Kidney (tissue), 14 donors: Measurements from ENCODE around the gene MAGI1. TPM values are rescaled to one million over a fixed set of nuclear protein-coding genes. Genes with fewer than 3 reads are reported as not detected.
"Not testable (repeated sequence)": the region's sequence is repeated elsewhere in the genome, so short reads cannot be mapped to it uniquely, and the experiment has no call there.

Experiments used
- DNase-seq, 5 donors: peaks; one replicate each; pipeline ENCODE4 v3.0.0-alpha.2; 2013 to 2020
- FAIRE-seq: peaks from 2 replicates; lab custom pipeline; 2012; peaks lifted over from hg19 to GRCh38; lab: Jason Lieb, UNC
- H3K27ac ChIP-seq, 2 donors: one replicate each; pipeline ENCODE4 v1.7.0; 2013; ENCODE audit warnings: low read depth in 2 of 2, low read length in 2 of 2, inconsistent platforms in 1 of 2
- H3K27me3 ChIP-seq: one replicate; pipeline ENCODE4 v1.7.1; 2013; ENCODE audit warnings: low read length, inconsistent platforms; ENCODE audit not compliant: control insufficient read depth, insufficient read depth
- H3K36me3 ChIP-seq, 3 donors: one replicate each; pipeline versions ENCODE4 v1.7.0 to v1.7.1; 2013; ENCODE audit warnings: low read length in 3 of 3, control low read depth in 1 of 3, inconsistent platforms in 1 of 3; ENCODE audit not compliant: insufficient read depth in 3 of 3, control insufficient read depth in 2 of 3
- H3K4me1 ChIP-seq, 3 donors: one replicate each; pipeline versions ENCODE4 v1.7.0 to v1.7.1; 2013; ENCODE audit warnings: low read length in 3 of 3, inconsistent platforms in 1 of 3, low read depth in 1 of 3; ENCODE audit not compliant: control insufficient read depth in 2 of 3, insufficient read depth in 2 of 3
- H3K4me3 ChIP-seq, 3 donors: one replicate each; pipeline versions ENCODE4 v1.7.0 to v1.8.1; 2013; ENCODE audit warnings: low read length in 3 of 3, control low read depth in 1 of 3, inconsistent platforms in 1 of 3
- H3K9ac ChIP-seq, 3 donors: one replicate each; pipeline versions ENCODE4 v1.7.0 to v1.7.1; 2013; ENCODE audit warnings: low read length in 3 of 3, control low read depth in 1 of 3, inconsistent platforms in 1 of 3
- H3K9me3 ChIP-seq, 3 donors: one replicate each; pipeline versions ENCODE4 v1.7.0 to v1.7.1; 2013; ENCODE audit warnings: low read length in 3 of 3, control low read depth in 1 of 3, inconsistent platforms in 1 of 3; ENCODE audit not compliant: control insufficient read depth in 2 of 3, insufficient read depth in 1 of 3
- CTCF ChIP-seq: IDR thresholded peaks from 3 replicates; pipeline ENCODE4 v1.5.1; 2012; ENCODE audit warnings: mild to moderate bottlenecking, moderate library complexity, borderline replicate concordance; ENCODE audit not compliant: insufficient read depth; ENCODE audit errors: extremely low read depth
- intact Hi-C: fragments of 100-400 bp; cut with DNase I; formaldehyde crosslinking; loops from one replicate; pipeline ENCODE4 v1.11.1; 2022
- polyA plus RNA-seq: library from polyadenylated mRNA; stranded (reverse); fragments of 350-450 nt; fragmentation: Illumina TruSeq; extraction: RNeasy Lipid Tissue Mini Kit (QIAGEN cat#74804); gene quantifications from one replicate; pipeline ENCODE4 v1.2.3, GENCODE V29; 2014; ENCODE audit warnings: low read depth, low replicate concordance; ENCODE audit not compliant: insufficient read depth
- total RNA-seq: library from RNA; stranded (reverse); fragmentation: NEBNext Ultra II Directional; extraction: Animal tissue kit (Norgen Biotek cat#: 25700); gene quantifications from one replicate; pipeline ENCODE4 v1.2.1, GENCODE V29; 2021
- donor health status: control.
- donor health status: control.
- donor health status: control.
- donor health status: control.
- donor health status: control.
- donor health status: DM: yes; HTN: yes; CAD: no.
- donor health status: Normal renal cell carcinoma (clear cell type).

Gene MAGI1
- total and polyA plus RNA-seq, 2 donors from 2014 or later, result 8.2 to 42.8 TPM

DNA sequence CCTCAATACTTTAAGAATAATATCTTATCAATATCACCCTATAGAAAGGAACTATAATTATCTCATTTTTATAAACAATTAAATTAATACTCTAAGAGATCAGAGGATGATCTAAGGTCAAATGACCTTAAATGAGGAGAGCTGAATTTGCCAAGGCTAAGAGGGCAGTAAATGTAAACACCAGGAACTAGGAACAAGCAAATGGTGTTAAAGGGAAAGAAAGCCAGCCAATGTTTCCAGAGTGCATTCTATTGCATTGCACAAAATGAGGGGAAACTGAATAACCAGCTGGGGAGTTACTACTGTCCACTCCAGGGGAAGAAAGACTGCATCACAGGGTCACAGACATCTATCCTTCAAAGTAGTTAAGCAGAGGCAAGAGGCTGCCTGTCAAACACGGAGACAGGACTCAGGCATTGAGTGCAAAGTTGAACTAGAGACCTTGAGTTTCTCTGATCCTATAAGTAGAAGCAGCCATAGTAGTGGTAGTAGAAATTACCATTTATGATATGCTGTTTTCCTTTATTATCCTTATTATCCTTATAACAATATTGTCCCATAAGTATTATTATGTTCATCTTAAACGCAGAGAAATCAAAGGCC lies 466.4 kb downstream of the MAGI1 start:
- Histone ChIP-seq H3K9me3 (no peaks in the 10 kb centered on the region), H3K4me3 (no peak overlapping the region), H3K27me3 (no peaks in the 10 kb centered on the region), H3K4me1 (peaks cover 0 to 8% (median 0%) of the 10 kb centered on the region in 3 donors), H3K9ac (no peak overlapping the region), H3K27ac (no peak overlapping the region), H3K36me3 (no peaks in the 10 kb centered on the region)
- intact Hi-C loops, result no loop called here
- FAIRE-seq (no peak), DNase-seq (no peak)
- no peak for TF ChIP-seq CTCF

DNA sequence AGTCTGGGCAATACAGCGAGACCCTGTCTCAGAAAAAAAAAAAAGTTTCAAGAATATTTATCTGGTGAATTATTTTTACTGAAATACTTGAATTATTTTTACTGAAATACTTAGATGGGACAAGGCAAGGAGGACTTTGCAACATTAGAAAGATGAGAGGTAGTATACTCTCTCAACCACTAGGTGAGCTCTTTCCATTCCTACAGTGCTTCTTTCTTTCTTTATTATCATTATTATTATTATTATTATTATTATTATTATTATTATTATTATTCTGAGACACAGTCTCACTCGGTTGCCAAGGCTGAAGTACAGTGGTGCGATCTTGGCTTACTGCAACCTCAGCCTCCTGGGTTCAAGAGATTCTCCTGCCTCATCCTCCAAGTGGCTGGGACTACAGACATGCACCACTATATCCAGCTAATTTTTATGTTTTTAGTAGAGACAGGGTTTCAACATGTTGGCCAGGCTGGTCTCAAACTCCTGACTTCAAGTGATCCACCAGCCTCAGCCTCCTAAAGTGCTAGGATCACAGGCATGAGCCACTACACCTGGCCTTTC lies 468.8 kb downstream of the MAGI1 start:
- H3K27me3 ChIP-seq, result no peaks in the 10 kb centered on the region
- peaks cover 0 to 8% (median 0%) of the 10 kb centered on the region in 3 donors for H3K4me1 ChIP-seq
- intact Hi-C loops, result no loop called here
- H3K36me3 ChIP-seq, result no peaks in the 10 kb centered on the region
- H3K4me3 ChIP-seq, result no peak overlapping the region
- no peaks in the 10 kb centered on the region for H3K9me3 ChIP-seq
- no peak for TF ChIP-seq CTCF
- H3K9ac ChIP-seq, result no peak overlapping the region
- FAIRE-seq, result no peak
- no peak for DNase-seq
- no peak overlapping the region for H3K27ac ChIP-seq

DNA sequence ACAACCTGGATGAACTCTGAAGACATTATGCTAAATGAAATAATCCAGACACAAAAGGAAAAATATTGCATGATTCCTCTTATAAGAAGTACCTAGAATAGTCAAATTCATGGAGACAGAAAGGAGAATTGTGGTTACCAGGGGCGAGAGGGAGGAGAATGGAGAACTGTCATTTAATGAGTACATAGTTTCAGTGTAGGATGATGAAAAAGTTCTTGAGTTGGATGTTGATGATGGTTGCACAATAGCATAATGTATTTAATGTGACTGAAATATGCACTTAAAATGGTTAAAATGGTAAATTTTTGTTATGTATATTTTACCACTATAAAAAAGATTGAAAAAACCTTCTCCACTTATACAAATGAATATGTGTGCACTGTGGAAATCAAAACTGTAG lies 469.6 kb downstream of the MAGI1 start:
- H3K9me3 ChIP-seq, result no peaks in the 10 kb centered on the region
- H3K27me3 ChIP-seq, result no peaks in the 10 kb centered on the region
- no peak overlapping the region for H3K27ac ChIP-seq
- no peak overlapping the region for H3K4me3 ChIP-seq
- H3K4me1 ChIP-seq, result peaks cover 0 to 8% (median 2%) of the 10 kb centered on the region in 3 donors
- FAIRE-seq, result no peak
- no peaks in the 10 kb centered on the region for H3K36me3 ChIP-seq
- intact Hi-C loops, result no loop called here
- no peak overlapping the region for H3K9ac ChIP-seq
- no peak for TF ChIP-seq CTCF
- no peak for DNase-seq

- no peak for FAIRE-seq
- no peaks in the 10 kb centered on the region for H3K27me3 ChIP-seq
- no peak overlapping the region for H3K4me3 ChIP-seq
- no peak for DNase-seq
- H3K4me1 ChIP-seq, result peaks cover 0 to 10% (median 2%) of the 10 kb centered on the region in 3 donors
- no peak overlapping the region for H3K27ac ChIP-seq
- H3K9ac ChIP-seq, result no peak overlapping the region
- no peaks in the 10 kb centered on the region for H3K36me3 ChIP-seq
- no peaks in the 10 kb centered on the region for H3K9me3 ChIP-seq
- TF ChIP-seq CTCF, result no peak
- intact Hi-C loops, result no loop called here
These were observed 470.2 kb downstream of the MAGI1 start for GRCh38 chr3:65568497-65568896.

DNA sequence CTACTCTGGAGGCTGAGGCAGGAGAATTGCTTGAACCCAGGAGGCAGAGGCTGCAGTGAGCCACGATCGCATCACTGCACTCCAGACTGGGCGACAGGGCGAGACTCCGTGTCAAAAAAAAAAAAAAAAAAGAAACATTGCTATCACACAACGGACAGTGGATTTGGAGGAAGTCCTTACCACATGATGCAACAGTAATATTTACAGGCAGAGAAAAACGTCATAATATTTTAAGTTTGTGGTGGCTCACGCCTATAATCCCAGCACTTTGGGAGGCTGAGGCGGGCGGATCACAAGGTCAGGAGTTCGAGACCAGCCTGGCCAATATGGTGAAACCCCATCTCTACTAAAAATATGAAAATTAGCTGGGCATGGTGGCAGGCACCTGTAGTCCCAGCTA lies 473.0 kb downstream of the MAGI1 start:
- intact Hi-C loops, H3K27ac ChIP-seq, H3K9ac ChIP-seq, H3K36me3 ChIP-seq, H3K27me3 ChIP-seq, FAIRE-seq, H3K4me3 ChIP-seq, H3K9me3 ChIP-seq, DNase-seq: not testable (repeated sequence)
- H3K4me1 ChIP-seq, result peaks cover 0 to 12% (median 2%) of the 10 kb centered on the region in 3 donors
